NCI-H2171 (cell line): ENCODE measurements around the gene TWF1.
A peak's percentile ranks its signal among the peaks of the same experiment; 100 is the strongest.
"Not testable (repeated sequence)": the region's sequence is repeated elsewhere in the genome, so short reads cannot be mapped to it uniquely, and the experiment has no call there.

Source experiments
- DNase-seq: peaks from one replicate; lab custom pipeline; 2025; lab: John Stamatoyannopoulos, UW

TWF1 gene

GRCh38 chr12:43805860-43806736 lies at the start of gene TWF1:
Gene TWF1 (minus strand): TSS chr12:43806317. CDS start chr12:43806245, 72 bp downstream.
- DNase-seq = peak; percentile 76

GRCh38 chr12:43852744-43853143 lies 46.6 kb upstream of the TWF1 start:
- DNase-seq = no peak

- DNase-seq = no peak
These were observed 42.7 kb upstream of the TWF1 start for GRCh38 chr12:43848786-43849185.

GRCh38 chr12:43848226-43848507 lies 42.0 kb upstream of the TWF1 start:
- no peak for DNase-seq

GRCh38 chr12:43847425-43848225 lies 41.5 kb upstream of the TWF1 start:
- DNase-seq = not testable (repeated sequence)

GRCh38 chr12:43842259-43842658 lies 36.1 kb upstream of the TWF1 start:
- DNase-seq = no peak

GRCh38 chr12:43841253-43841652 lies 35.1 kb upstream of the TWF1 start:
- DNase-seq = no peak

GRCh38 chr12:43840338-43840737 lies 34.2 kb upstream of the TWF1 start:
- no peak for DNase-seq

GRCh38 chr12:43836475-43836989 lies 30.4 kb upstream of the TWF1 start:
- no peak for DNase-seq

GRCh38 chr12:43835656-43836474 lies 29.7 kb upstream of the TWF1 start, which contains the start of gene TMEM117:
Gene TMEM117 (plus strand): TSS chr12:43836081.
- DNase-seq = peak; percentile 28

GRCh38 chr12:43835264-43835655 lies 29.1 kb upstream of the TWF1 start:
- no peak for DNase-seq

- DNase-seq = no peak
These were observed 26.5 kb upstream of the TWF1 start for GRCh38 chr12:43832463-43833168.

- DNase-seq = no peak
These were observed 21.0 kb upstream of the TWF1 start for GRCh38 chr12:43827093-43827492.

- no peak for DNase-seq
These were observed 20.6 kb upstream of the TWF1 start for GRCh38 chr12:43826681-43827080.

- DNase-seq = no peak
These were observed 18.2 kb upstream of the TWF1 start for GRCh38 chr12:43824207-43824775.

GRCh38 chr12:43816168-43816567 lies 10.1 kb upstream of the TWF1 start:
- no peak for DNase-seq

- DNase-seq = no peak
These were observed 9.3 kb upstream of the TWF1 start for GRCh38 chr12:43815416-43815815.

- no peak for DNase-seq
These were observed 6.8 kb upstream of the TWF1 start for GRCh38 chr12:43812926-43813325.

- DNase-seq = no peak
These were observed 5.9 kb upstream of the TWF1 start for GRCh38 chr12:43812057-43812456.

- DNase-seq = no peak
These were observed 1.3 kb upstream of the TWF1 start for GRCh38 chr12:43807386-43807785.

GRCh38 chr12:43806737-43807072 lies 588 bp upstream of the TWF1 start:
- no peak for DNase-seq
